Kidney (tissue), 14 donors: Measurements from ENCODE around the gene TMEM154. TPM values are rescaled to one million over a fixed set of nuclear protein-coding genes. Genes with fewer than 3 reads are reported as not detected.

ENCODE experiments used
- DNase-seq, 5 donors: peaks; one replicate each; pipeline ENCODE4 v3.0.0-alpha.2; 2013 to 2020
- FAIRE-seq: peaks from 2 replicates; lab custom pipeline; 2012; peaks lifted over from hg19 to GRCh38; lab: Jason Lieb, UNC
- H3K27ac ChIP-seq, 2 donors: one replicate each; pipeline ENCODE4 v1.7.0; 2013; ENCODE audit warnings: low read depth in 2 of 2, low read length in 2 of 2, inconsistent platforms in 1 of 2
- H3K27me3 ChIP-seq: one replicate; pipeline ENCODE4 v1.7.1; 2013; ENCODE audit warnings: low read length, inconsistent platforms; ENCODE audit not compliant: control insufficient read depth, insufficient read depth
- H3K36me3 ChIP-seq, 3 donors: one replicate each; pipeline versions ENCODE4 v1.7.0 to v1.7.1; 2013; ENCODE audit warnings: low read length in 3 of 3, control low read depth in 1 of 3, inconsistent platforms in 1 of 3; ENCODE audit not compliant: insufficient read depth in 3 of 3, control insufficient read depth in 2 of 3
- H3K4me1 ChIP-seq, 3 donors: one replicate each; pipeline versions ENCODE4 v1.7.0 to v1.7.1; 2013; ENCODE audit warnings: low read length in 3 of 3, inconsistent platforms in 1 of 3, low read depth in 1 of 3; ENCODE audit not compliant: control insufficient read depth in 2 of 3, insufficient read depth in 2 of 3
- H3K4me3 ChIP-seq, 3 donors: one replicate each; pipeline versions ENCODE4 v1.7.0 to v1.8.1; 2013; ENCODE audit warnings: low read length in 3 of 3, control low read depth in 1 of 3, inconsistent platforms in 1 of 3
- H3K9ac ChIP-seq, 3 donors: one replicate each; pipeline versions ENCODE4 v1.7.0 to v1.7.1; 2013; ENCODE audit warnings: low read length in 3 of 3, control low read depth in 1 of 3, inconsistent platforms in 1 of 3
- H3K9me3 ChIP-seq, 3 donors: one replicate each; pipeline versions ENCODE4 v1.7.0 to v1.7.1; 2013; ENCODE audit warnings: low read length in 3 of 3, control low read depth in 1 of 3, inconsistent platforms in 1 of 3; ENCODE audit not compliant: control insufficient read depth in 2 of 3, insufficient read depth in 1 of 3
- intact Hi-C: fragments of 100-400 bp; cut with DNase I; formaldehyde crosslinking; loops from one replicate; pipeline ENCODE4 v1.11.1; 2022
- polyA plus RNA-seq: library from polyadenylated mRNA; stranded (reverse); fragments of 350-450 nt; fragmentation: Illumina TruSeq; extraction: RNeasy Lipid Tissue Mini Kit (QIAGEN cat#74804); gene quantifications from one replicate; pipeline ENCODE4 v1.2.3, GENCODE V29; 2014; ENCODE audit warnings: low read depth, low replicate concordance; ENCODE audit not compliant: insufficient read depth
- total RNA-seq: library from RNA; stranded (reverse); fragmentation: NEBNext Ultra II Directional; extraction: Animal tissue kit (Norgen Biotek cat#: 25700); gene quantifications from one replicate; pipeline ENCODE4 v1.2.1, GENCODE V29; 2021
- TF ChIP-seq, protein P1 (sequence below): IDR thresholded peaks from 3 replicates; pipeline ENCODE4 v1.5.1; 2012; ENCODE audit warnings: mild to moderate bottlenecking, moderate library complexity, borderline replicate concordance; ENCODE audit not compliant: insufficient read depth; ENCODE audit errors: extremely low read depth
- donor health status: control.
- donor health status: control.
- donor health status: control.
- donor health status: control.
- donor health status: control.
- donor health status: DM: yes; HTN: yes; CAD: no.
- donor health status: Normal renal cell carcinoma (clear cell type).

Gene TMEM154
- total and polyA plus RNA-seq, 2 donors from 2014 or later, result 0.09 to 11.0 TPM

DNA sequence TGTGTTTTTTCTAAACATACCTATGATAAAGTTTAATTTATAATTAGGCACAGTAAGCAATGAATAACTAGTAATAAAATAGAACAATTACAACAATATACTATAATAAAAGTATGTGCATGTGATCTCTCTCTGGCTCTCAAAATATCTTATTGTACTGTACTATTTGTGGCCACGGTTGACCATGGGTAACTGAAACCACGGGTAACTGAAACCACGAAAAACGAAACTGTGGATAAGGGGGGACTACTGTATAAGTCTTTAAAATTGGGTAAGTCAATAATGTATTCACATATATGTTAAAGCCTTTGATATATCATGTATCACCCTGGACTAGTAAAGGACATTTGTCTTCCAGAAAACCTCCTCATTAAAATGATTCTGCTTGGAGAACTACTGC is 20.0 kb downstream of the TMEM154 start:
- intact Hi-C loops, result no loop called here
- no peak for FAIRE-seq
- peaks cover 0 to 2% (median 0%) of the 10 kb centered on the region in 3 donors for H3K4me1 ChIP-seq

DNA sequence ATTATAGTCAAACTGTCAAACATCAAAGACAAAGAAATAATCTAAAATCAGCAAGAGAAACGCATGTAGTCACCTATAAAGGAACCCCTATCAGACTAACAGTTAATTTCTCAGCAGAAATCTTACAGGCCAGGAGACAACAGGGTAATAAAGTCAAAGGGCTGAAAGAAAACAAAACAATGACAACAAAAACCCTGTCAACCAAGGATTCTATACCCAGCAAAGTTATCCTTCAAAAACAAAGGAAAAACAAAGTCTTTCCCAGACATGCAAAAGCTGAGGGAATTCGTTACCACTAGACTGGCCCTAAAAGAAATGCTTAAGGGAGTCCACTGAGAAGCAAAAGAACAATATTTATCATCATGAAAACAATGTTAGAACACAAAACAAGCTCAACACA is 22.1 kb downstream of the TMEM154 start:
- DNase-seq (no peak), FAIRE-seq (no peak)
- Histone ChIP-seq H3K27me3 (no peaks in the 10 kb centered on the region), H3K9me3 (peaks cover 0 to 8% (median 2%) of the 10 kb centered on the region in 3 donors), H3K4me1 (peaks cover 0 to 2% (median 0%) of the 10 kb centered on the region in 3 donors), H3K36me3 (no peaks in the 10 kb centered on the region), H3K27ac (no peak overlapping the region), H3K9ac (no peak overlapping the region), H3K4me3 (no peak overlapping the region)
- TF ChIP-seq, protein P1, sequence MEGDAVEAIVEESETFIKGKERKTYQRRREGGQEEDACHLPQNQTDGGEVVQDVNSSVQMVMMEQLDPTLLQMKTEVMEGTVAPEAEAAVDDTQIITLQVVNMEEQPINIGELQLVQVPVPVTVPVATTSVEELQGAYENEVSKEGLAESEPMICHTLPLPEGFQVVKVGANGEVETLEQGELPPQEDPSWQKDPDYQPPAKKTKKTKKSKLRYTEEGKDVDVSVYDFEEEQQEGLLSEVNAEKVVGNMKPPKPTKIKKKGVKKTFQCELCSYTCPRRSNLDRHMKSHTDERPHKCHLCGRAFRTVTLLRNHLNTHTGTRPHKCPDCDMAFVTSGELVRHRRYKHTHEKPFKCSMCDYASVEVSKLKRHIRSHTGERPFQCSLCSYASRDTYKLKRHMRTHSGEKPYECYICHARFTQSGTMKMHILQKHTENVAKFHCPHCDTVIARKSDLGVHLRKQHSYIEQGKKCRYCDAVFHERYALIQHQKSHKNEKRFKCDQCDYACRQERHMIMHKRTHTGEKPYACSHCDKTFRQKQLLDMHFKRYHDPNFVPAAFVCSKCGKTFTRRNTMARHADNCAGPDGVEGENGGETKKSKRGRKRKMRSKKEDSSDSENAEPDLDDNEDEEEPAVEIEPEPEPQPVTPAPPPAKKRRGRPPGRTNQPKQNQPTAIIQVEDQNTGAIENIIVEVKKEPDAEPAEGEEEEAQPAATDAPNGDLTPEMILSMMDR, result no peak
- intact Hi-C loops, result no loop called here

More for the DNA sequence above, 20.0 kb downstream of the TMEM154 start:
- Histone ChIP-seq H3K27ac (no peak overlapping the region), H3K27me3 (no peaks in the 10 kb centered on the region), H3K9ac (no peak overlapping the region), H3K4me3 (no peak overlapping the region), H3K9me3 (peaks cover 0 to 8% (median 2%) of the 10 kb centered on the region in 3 donors), H3K36me3 (no peaks in the 10 kb centered on the region)
- TF ChIP-seq, protein P1, result no peak
- no peak for DNase-seq

DNA sequence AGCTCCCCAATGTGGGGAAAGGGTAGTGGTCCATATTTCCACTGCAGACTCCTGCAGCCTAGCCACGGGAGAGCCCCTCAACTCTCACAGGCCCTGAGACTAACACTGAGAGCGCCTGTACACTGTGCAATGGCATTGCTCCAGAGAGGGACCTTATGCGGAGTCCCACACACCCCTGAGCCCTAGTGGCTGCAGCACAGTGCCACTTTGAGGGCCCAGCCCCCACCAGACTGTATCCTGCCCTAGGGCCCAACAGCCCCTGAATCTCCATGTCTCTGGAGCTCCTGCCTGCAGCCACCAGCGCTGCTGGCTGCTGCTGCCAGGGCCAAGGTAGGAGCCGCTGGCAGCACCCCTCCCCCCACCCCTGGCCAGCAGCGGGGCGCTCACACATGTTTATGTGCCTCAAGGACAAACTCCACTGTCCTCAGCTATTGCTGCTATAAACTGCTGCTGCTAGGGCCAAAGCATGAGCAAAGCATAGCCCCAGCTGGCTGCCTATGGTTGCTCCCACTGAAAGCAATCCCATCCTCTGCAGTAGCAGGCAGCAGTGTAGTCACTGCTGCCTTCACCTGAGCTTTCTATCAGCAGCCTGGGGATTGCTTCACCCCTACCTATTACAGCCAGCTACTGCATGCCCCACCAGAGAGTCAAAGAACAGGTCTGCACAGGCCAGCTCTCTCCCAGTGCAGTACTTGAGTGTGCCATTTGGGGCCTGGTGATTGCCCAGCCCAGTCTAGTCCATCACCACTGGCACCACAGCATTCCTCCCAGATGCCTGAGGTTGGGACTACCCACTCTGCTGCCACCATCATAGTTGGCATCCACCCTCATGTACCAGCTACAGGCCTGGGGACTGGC is 24.3 kb downstream of the TMEM154 start:
- intact Hi-C loops, result no loop called here
- Histone ChIP-seq H3K9ac (no peak overlapping the region), H3K4me3 (no peak overlapping the region), H3K27ac (no peak overlapping the region), H3K36me3 (no peaks in the 10 kb centered on the region), H3K4me1 (no peaks in the 10 kb centered on the region), H3K9me3 (peaks cover 0 to 8% (median 2%) of the 10 kb centered on the region in 3 donors), H3K27me3 (no peaks in the 10 kb centered on the region)
- DNase-seq (no peak), FAIRE-seq (no peak)
- TF ChIP-seq, protein P1, result no peak
